Kidney epithelial cell (primary cell): ENCODE results near the gene DNAH7. TPM values are rescaled to one million over a fixed set of nuclear protein-coding genes. Genes with fewer than 3 reads are reported as not detected.

Experiments
- DNase-seq: peaks from one replicate; pipeline ENCODE4 v3.0.0-alpha.2; 2010; ENCODE audit warnings: low read depth
- H3K27me3 ChIP-seq: 2 replicates; pipeline ENCODE4 v1.6.0; 2011; ENCODE audit warnings: low read length; ENCODE audit not compliant: control insufficient read depth, insufficient read depth
- H3K36me3 ChIP-seq: 2 replicates; pipeline ENCODE4 v1.5.1; 2011; ENCODE audit warnings: low read length; ENCODE audit not compliant: control insufficient read depth, insufficient read depth
- H3K4me3 ChIP-seq: 2 replicates; pipeline ENCODE4 v1.5.1; 2011; ENCODE audit warnings: low read depth, mild to moderate bottlenecking, control low read depth, low read length
- total RNA-seq: library from RNA; depleted of rRNA; stranded (reverse); fragments of >200 nt; gene quantifications from 2 replicates; pipeline ENCODE4 v1.2.3, GENCODE V29; 2015
- TF ChIP-seq, protein P1 (sequence below): IDR thresholded peaks from 2 replicates; pipeline ENCODE4 v1.5.1; 2011; ENCODE audit warnings: mild to moderate bottlenecking, moderate library complexity, low read length, control low read depth, inconsistent platforms; ENCODE audit not compliant: insufficient read depth, poor library complexity, severe bottlenecking

The DNAH7 gene
- total RNA-seq, 1 donor from 2014 or later, result 2.1 TPM

DNA sequence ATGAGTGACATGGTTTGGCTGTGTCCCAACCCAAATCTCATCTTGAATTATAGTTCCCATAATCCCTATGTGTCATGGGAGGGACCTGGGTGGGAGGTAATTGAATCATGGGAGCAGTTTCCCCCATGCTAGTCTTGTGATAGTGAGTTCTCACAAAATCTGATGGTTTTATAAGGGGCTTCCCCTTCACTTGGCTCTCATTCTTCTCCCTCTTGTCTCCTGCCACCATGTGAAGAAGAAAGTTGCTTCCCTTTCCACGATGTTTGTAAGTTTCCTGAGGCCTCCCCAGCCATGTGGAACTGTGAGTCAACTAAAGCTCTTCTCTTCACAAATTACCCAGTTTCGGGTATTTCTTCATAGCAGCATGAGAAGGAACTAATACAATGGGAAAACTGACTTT lies 14.0 kb downstream of the DNAH7 start:
- DNase-seq, result no peak
- no peaks in the 10 kb centered on the region for H3K27me3 ChIP-seq
- H3K4me3 ChIP-seq, result no peak overlapping the region
- no peaks in the 10 kb centered on the region for H3K36me3 ChIP-seq
- TF ChIP-seq, protein P1, sequence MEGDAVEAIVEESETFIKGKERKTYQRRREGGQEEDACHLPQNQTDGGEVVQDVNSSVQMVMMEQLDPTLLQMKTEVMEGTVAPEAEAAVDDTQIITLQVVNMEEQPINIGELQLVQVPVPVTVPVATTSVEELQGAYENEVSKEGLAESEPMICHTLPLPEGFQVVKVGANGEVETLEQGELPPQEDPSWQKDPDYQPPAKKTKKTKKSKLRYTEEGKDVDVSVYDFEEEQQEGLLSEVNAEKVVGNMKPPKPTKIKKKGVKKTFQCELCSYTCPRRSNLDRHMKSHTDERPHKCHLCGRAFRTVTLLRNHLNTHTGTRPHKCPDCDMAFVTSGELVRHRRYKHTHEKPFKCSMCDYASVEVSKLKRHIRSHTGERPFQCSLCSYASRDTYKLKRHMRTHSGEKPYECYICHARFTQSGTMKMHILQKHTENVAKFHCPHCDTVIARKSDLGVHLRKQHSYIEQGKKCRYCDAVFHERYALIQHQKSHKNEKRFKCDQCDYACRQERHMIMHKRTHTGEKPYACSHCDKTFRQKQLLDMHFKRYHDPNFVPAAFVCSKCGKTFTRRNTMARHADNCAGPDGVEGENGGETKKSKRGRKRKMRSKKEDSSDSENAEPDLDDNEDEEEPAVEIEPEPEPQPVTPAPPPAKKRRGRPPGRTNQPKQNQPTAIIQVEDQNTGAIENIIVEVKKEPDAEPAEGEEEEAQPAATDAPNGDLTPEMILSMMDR, result no peak

- no peaks in the 10 kb centered on the region for H3K36me3 ChIP-seq
- no peak for DNase-seq
- H3K4me3 ChIP-seq, result no peak overlapping the region
- TF ChIP-seq, protein P1, result no peak
- no peaks in the 10 kb centered on the region for H3K27me3 ChIP-seq
These were observed 22.3 kb downstream of the DNAH7 start for GRCh38 chr2:196046123-196046917.

- DNase-seq, result no peak
- Histone ChIP-seq H3K36me3 (no peaks in the 10 kb centered on the region), H3K4me3 (no peak overlapping the region), H3K27me3 (no peaks in the 10 kb centered on the region)
- TF ChIP-seq, protein P1, result no peak
These were observed 26.9 kb downstream of the DNAH7 start for GRCh38 chr2:196041786-196042185.

GRCh38 chr2:196040218-196040617 lies 28.4 kb downstream of the DNAH7 start:
- DNase-seq, result no peak
- Histone ChIP-seq H3K4me3 (no peak overlapping the region), H3K36me3 (no peaks in the 10 kb centered on the region), H3K27me3 (no peaks in the 10 kb centered on the region)
- TF ChIP-seq, protein P1, result no peak

- no peaks in the 10 kb centered on the region for H3K27me3 ChIP-seq
- no peak for DNase-seq
- TF ChIP-seq, protein P1, result no peak
- H3K4me3 ChIP-seq, result no peak overlapping the region
- H3K36me3 ChIP-seq, result no peaks in the 10 kb centered on the region
These were observed 32.2 kb downstream of the DNAH7 start for GRCh38 chr2:196036442-196036841.

GRCh38 chr2:196018037-196018436 lies 50.6 kb downstream of the DNAH7 start:
- Histone ChIP-seq H3K36me3 (no peaks in the 10 kb centered on the region), H3K4me3 (no peak overlapping the region), H3K27me3 (no peaks in the 10 kb centered on the region)
- TF ChIP-seq, protein P1, result no peak
- no peak for DNase-seq
